IMR-90 (cell line): Measurements from ENCODE around the gene GCSAM. TPM values are rescaled to one million over a fixed set of nuclear protein-coding genes. Genes with fewer than 3 reads are reported as not detected.

Experiments
- ATAC-seq: fragments of 200-7000 bp; cut with Tn5 transposase; 2 replicates; pipeline ENCODE4 v1.9.1; 2020; ENCODE audit warnings: low read depth, mild to moderate bottlenecking, moderate library complexity
- BruUV-seq: library from RNA; stranded (reverse); fragments of 400-500 nt; replicated peaks from 2 replicates; lab custom pipeline; 2021; lab: Mats Ljungman, UMichigan
- CTCF ChIA-PET: fragments of 300-600 bp; formaldehyde crosslinking; extraction: SDS; loops from one replicate; lab custom pipeline; 2021; ENCODE audit warnings: antibody characterized with exemption; lab: Yijun Ruan, JAX
- POLR2A ChIA-PET: fragments of 300-600 bp; sonication (Branson Sonifier 250); formaldehyde crosslinking; loops from one replicate; lab custom pipeline; 2022; ENCODE audit warnings: antibody characterized with exemption; ENCODE audit not compliant: unreplicated experiment; lab: Charles Lee
- DNase-seq: peaks from one replicate; pipeline ENCODE4 v3.0.0; 2013
- H2AFZ ChIP-seq: replicated peaks from 2 replicates; pipeline ENCODE3; 2013; ENCODE audit warnings: low read length, mild to moderate bottlenecking; ENCODE audit not compliant: poor library complexity
- H2AK5ac ChIP-seq: 2 replicates; pipeline ENCODE4 v1.6.1; 2013; ENCODE audit warnings: low read depth, low read length, inconsistent platforms
- H2AK9ac ChIP-seq: replicated peaks from 2 replicates; pipeline ENCODE3; 2013; ENCODE audit warnings: mild to moderate bottlenecking, low read depth, low read length, moderate library complexity; ENCODE audit not compliant: poor library complexity
- H2BK120ac ChIP-seq: 2 replicates; pipeline ENCODE4 v1.6.1; 2013; ENCODE audit warnings: low read depth, low read length, inconsistent platforms
- H2BK15ac ChIP-seq: 3 replicates; pipeline ENCODE4 v1.6.1; 2013; ENCODE audit warnings: low read depth, low read length, inconsistent platforms
- H2BK20ac ChIP-seq: 2 replicates; pipeline ENCODE4 v1.6.1; 2013; ENCODE audit warnings: low read depth, mild to moderate bottlenecking, inconsistent platforms, low read length, moderate library complexity
- H2BK5ac ChIP-seq: 2 replicates; pipeline ENCODE4 v1.6.1; 2013; ENCODE audit warnings: mild to moderate bottlenecking, low read depth, low read length, inconsistent platforms; ENCODE audit not compliant: poor library complexity, severe bottlenecking
- H3K14ac ChIP-seq: replicated peaks from 2 replicates; pipeline ENCODE4 v1.6.1; 2013; ENCODE audit warnings: low read depth, low read length, inconsistent platforms
- H3K18ac ChIP-seq: 2 replicates; pipeline ENCODE4 v1.6.1; 2013; ENCODE audit warnings: low read depth, low read length, control low read depth
- H3K23ac ChIP-seq: 2 replicates; pipeline ENCODE4 v1.6.1; 2013; ENCODE audit warnings: low read depth, low read length, inconsistent platforms
- H3K27ac ChIP-seq: 2 replicates; pipeline ENCODE4 v1.5.1; 2013; ENCODE audit warnings: mild to moderate bottlenecking, control low read depth, low read length; ENCODE audit not compliant: insufficient read depth
- H3K27me3 ChIP-seq: 2 replicates; pipeline ENCODE4 v1.6.1; 2013; ENCODE audit warnings: low read length; ENCODE audit not compliant: control insufficient read depth, insufficient read depth
- H3K36me3 ChIP-seq: 2 replicates; pipeline ENCODE4 v1.6.1; 2013; ENCODE audit warnings: low read length, mixed read lengths; ENCODE audit not compliant: control insufficient read depth, insufficient read depth
- H3K4ac ChIP-seq: 2 replicates; pipeline ENCODE4 v1.6.1; 2013; ENCODE audit warnings: low read depth, low read length, inconsistent platforms
- H3K4me1 ChIP-seq: 2 replicates; pipeline ENCODE4 v1.6.1; 2013; ENCODE audit warnings: low read length, mixed read lengths; ENCODE audit not compliant: control insufficient read depth, insufficient read depth
- H3K4me2 ChIP-seq: 2 replicates; pipeline ENCODE4 v1.6.1; 2013; ENCODE audit warnings: low read depth, mild to moderate bottlenecking, control low read depth, low read length, moderate library complexity
- H3K4me3 ChIP-seq: 2 replicates; pipeline ENCODE4 v1.5.1; 2013; ENCODE audit warnings: low read depth, mild to moderate bottlenecking, control low read depth, low read length, moderate library complexity; ENCODE audit not compliant: insufficient read depth
- H3K56ac ChIP-seq: 2 replicates; pipeline ENCODE4 v1.6.1; 2013; ENCODE audit warnings: low read length, inconsistent platforms; ENCODE audit not compliant: insufficient read depth; ENCODE audit errors: extremely low read depth
- H3K79me1 ChIP-seq, 2 experiments: 2 replicates each; pipeline ENCODE4 v1.6.1; 2013; ENCODE audit warnings: low read length in 2 of 2, inconsistent platforms in 1 of 2, low read depth in 1 of 2
- H3K9ac ChIP-seq: 2 replicates; pipeline ENCODE4 v1.6.1; 2013; ENCODE audit warnings: low read depth, low read length, control low read depth
- H3K9me1 ChIP-seq: 2 replicates; pipeline ENCODE4 v1.6.1; 2013; ENCODE audit warnings: low read length, inconsistent platforms; ENCODE audit not compliant: insufficient read depth
- H3K9me3 ChIP-seq: 2 replicates; pipeline ENCODE4 v1.6.1; 2013; ENCODE audit warnings: low read length; ENCODE audit not compliant: control insufficient read depth, insufficient read depth
- H4K20me1 ChIP-seq: 2 replicates; pipeline ENCODE4 v1.6.1; 2013; ENCODE audit warnings: low read length, inconsistent platforms; ENCODE audit not compliant: insufficient read depth
- H4K5ac ChIP-seq: 2 replicates; pipeline ENCODE4 v1.6.1; 2013; ENCODE audit warnings: mild to moderate bottlenecking, low read depth, low read length, control low read depth
- H4K8ac ChIP-seq, 2 experiments: 2 replicates each; pipeline ENCODE4 v1.6.1; 2013; ENCODE audit warnings: low read depth in 2 of 2, low read length in 2 of 2, control low read depth in 1 of 2, inconsistent platforms in 1 of 2
- H4K91ac ChIP-seq: 2 replicates; pipeline ENCODE4 v1.6.1; 2013; ENCODE audit warnings: low read depth, low read length, inconsistent platforms; ENCODE audit not compliant: insufficient read depth
- BHLHE40 ChIP-seq: fragments of 150-350 bp; IDR thresholded peaks from 2 replicates; pipeline ENCODE4 v1.6.1; 2016; ENCODE audit warnings: mild to moderate bottlenecking, low read depth, low read length
- CEBPB ChIP-seq: IDR thresholded peaks from 2 replicates; pipeline ENCODE4 v1.6.1; 2012; ENCODE audit warnings: low read depth, low read length, improper control_type of control experiment
- CHD1 ChIP-seq: IDR thresholded peaks from 2 replicates; pipeline ENCODE4 v1.6.1; 2012; ENCODE audit warnings: low read depth, low read length, improper control_type of control experiment
- CTCF ChIP-seq: conservative IDR thresholded peaks from 2 replicates; pipeline ENCODE4 v1.5.1; 2012; ENCODE audit warnings: mild to moderate bottlenecking, low read depth, low read length, improper control_type of control experiment
- ELK1 ChIP-seq: fragments of 150-350 bp; IDR thresholded peaks from 2 replicates; pipeline ENCODE4 v1.6.1; 2016; ENCODE audit warnings: low read depth, mild to moderate bottlenecking, low read length, moderate library complexity, borderline replicate concordance
- FOS ChIP-seq: fragments of 150-350 bp; IDR thresholded peaks from 2 replicates; pipeline ENCODE4 v1.6.1; 2016; ENCODE audit warnings: low read depth, low read length
- MAFK ChIP-seq: IDR thresholded peaks from 2 replicates; pipeline ENCODE4 v1.6.1; 2012; ENCODE audit warnings: low read depth, low read length, improper control_type of control experiment
- MAZ ChIP-seq: IDR thresholded peaks from 2 replicates; pipeline ENCODE4 v1.6.1; 2012; ENCODE audit warnings: low read depth, mild to moderate bottlenecking, low read length, improper control_type of control experiment, moderate library complexity, borderline replicate concordance
- MXI1 ChIP-seq: IDR thresholded peaks from 2 replicates; pipeline ENCODE4 v1.6.1; 2012; ENCODE audit warnings: low read depth, mild to moderate bottlenecking, low read length, moderate library complexity, borderline replicate concordance
- NFE2L2 ChIP-seq: fragments of 150-350 bp; IDR thresholded peaks from 2 replicates; pipeline ENCODE4 v1.6.1; 2016; ENCODE audit warnings: low read depth, mild to moderate bottlenecking, low read length
- POLR2A ChIP-seq: IDR thresholded peaks from 2 replicates; pipeline ENCODE4 v1.6.1; 2012; ENCODE audit warnings: mild to moderate bottlenecking, low read depth, low read length
- RAD21 ChIP-seq: IDR thresholded peaks from 2 replicates; pipeline ENCODE4 v1.6.1; 2012; ENCODE audit warnings: low read length, improper control_type of control experiment
- RCOR1 ChIP-seq: IDR thresholded peaks from 2 replicates; pipeline ENCODE4 v1.6.1; 2012; ENCODE audit warnings: mild to moderate bottlenecking, low read length, improper control_type of control experiment; ENCODE audit not compliant: insufficient replicate concordance
- RFX5 ChIP-seq: IDR thresholded peaks from 2 replicates; pipeline ENCODE4 v1.8.0; 2012; ENCODE audit warnings: low read depth, mild to moderate bottlenecking, low read length, moderate library complexity
- SMC3 ChIP-seq: fragments of 150-350 bp; IDR thresholded peaks from 2 replicates; pipeline ENCODE4 v1.6.1; 2016; ENCODE audit warnings: low read depth, mild to moderate bottlenecking, antibody characterized with exemption, low read length, moderate library complexity
- USF2 ChIP-seq: fragments of 150-350 bp; IDR thresholded peaks from 2 replicates; pipeline ENCODE4 v1.6.1; 2017; ENCODE audit warnings: mild to moderate bottlenecking, antibody characterized with exemption, low read length, low read depth
- WGBS, 2 experiments: methylation state at CpG; one replicate each; pipeline versions ENCODE4 v1.1.5 to v1.1.7; 2013; ENCODE audit warnings: missing lambda C conversion rate in 2 of 2; ENCODE audit not compliant: insufficient read length in 1 of 2; ENCODE audit errors: extremely low coverage in 2 of 2; 5-methylcytosine and 5-hydroxymethylcytosine counted together
- dilution Hi-C: fragments of 300-500 bp; cut with HindIII; formaldehyde crosslinking; loops from one replicate; pipeline ENCODE4 v1.14.3; 2018; ENCODE audit warnings: low sequenced_read_pairs; ENCODE audit not compliant: unreplicated experiment
- in situ Hi-C: fragments of 300-500 bp; cut with MboI; formaldehyde crosslinking; loops from 3 replicates; pipeline ENCODE4 v1.14.3; 2019; ENCODE audit warnings: low sequenced_read_pairs, inconsistent platforms, mixed read lengths
- intact Hi-C: fragments of 100-400 bp; cut with micrococcal nuclease; formaldehyde crosslinking; loops from 2 replicates; pipeline ENCODE4 v1.10.0; 2022
- polyA plus RNA-seq, 3 experiments: library from polyadenylated mRNA; depleted of rRNA; stranded (reverse); fragments of >200 nt; gene quantifications; 2 replicates each; pipeline ENCODE4 v1.2.3, GENCODE V29; 2012; ENCODE audit warnings: low replicate concordance in 1 of 3
- total RNA-seq: library from RNA; depleted of rRNA; stranded (reverse); fragments of >200 nt; gene quantifications from 2 replicates; pipeline ENCODE4 v1.2.3, GENCODE V29; 2012

Gene GCSAM
- total and polyA plus RNA-seq, 2 of the 4 experiments (the other 2 are of a cell fraction): not detected

- Histone ChIP-seq H3K18ac (no peak overlapping the region), H2BK5ac (no peak overlapping the region), H3K23ac (no peak overlapping the region), H3K9me1 (peaks cover 3% of the 10 kb centered on the region; the same call in 1 of the 2 replicates), H4K5ac (no peak overlapping the region), H3K4me2 (no peak overlapping the region), H2AFZ (no peak overlapping the region), H3K56ac (no peak overlapping the region), H3K4me3 (no peak overlapping the region), H3K4ac (no peak overlapping the region), H2AK9ac (no peak overlapping the region), H2BK15ac (no peak overlapping the region), H3K9ac (no peak overlapping the region), H3K9me3 (no peaks in the 10 kb centered on the region), H2BK20ac (no peak overlapping the region), H3K14ac (no peak overlapping the region), H3K36me3 (no peaks in the 10 kb centered on the region; the same call in 1 of the 2 replicates), H2AK5ac (no peak overlapping the region), H4K8ac (no peak overlapping the region), H4K91ac (no peak overlapping the region), H3K27ac (no peak overlapping the region), H4K20me1 (no peaks in the 10 kb centered on the region), H2BK120ac (no peak overlapping the region), H3K79me1 (no peaks in the 10 kb centered on the region), H3K27me3 (no peaks in the 10 kb centered on the region), H3K4me1 (0 out of 2 replicates have a peak, but pooled peaks cover 1% of the 10 kb centered on the region)
- BruUV-seq: no TSS peak
- TF ChIP-seq RFX5 (no peak), MXI1 (no peak), FOS (no peak), NFE2L2 (no peak), MAFK (no peak), SMC3 (no peak), CHD1 (no peak), RAD21 (no peak), CEBPB (no peak), ELK1 (no peak), MAZ (no peak), CTCF (no peak), RCOR1 (no peak), POLR2A (no peak), BHLHE40 (no peak), USF2 (no peak)
- DNase-seq (no peak), ATAC-seq (no peak)
- CTCF ChIA-PET: no interaction called here
- intact Hi-C loops: no loop called here
- WGBS, 2 experiments: no CpG with 5 or more reads among the region's 3 CpGs
- POLR2A ChIA-PET: no interaction called here
- in situ Hi-C loops: loop anchor here (25.0 kb wide), 1 partner anchor 380 kb away; no protein-coding TSS in a partner anchor
- dilution Hi-C loops: no loop called here
These were observed 960 bp downstream of the GCSAM start for GRCh38 chr3:112132088-112132487.
